Smooth muscle cell of the pulmonary artery (primary cell): ENCODE measurements around the gene FBXW2. TPM values are rescaled to one million over a fixed set of nuclear protein-coding genes. Genes with fewer than 3 reads are reported as not detected.

ENCODE experiments used
- total RNA-seq: library from RNA; depleted of rRNA; stranded (reverse); fragments of >200 nt; gene quantifications from 2 replicates; pipeline ENCODE4 v1.2.3, GENCODE V29; 2014

Gene FBXW2
- total RNA-seq, result 41.7 and 43.8 TPM in 2 replicates

GRCh38 chr9:120792898-120793765 is at the start of gene FBXW2:
TSS of gene FBXW2 (minus strand) at chr9:120793416. CDS start at chr9:120788258, 5,158 bp downstream.

GRCh38 chr9:120714088-120714845 is 78.9 kb downstream of the FBXW2 start, which contains the start of gene MEGF9:
TSS of gene MEGF9 (minus strand) at chr9:120714470. CDS start at chr9:120714358, 112 bp downstream.

Other genes starting within 250 kb of the FBXW2 start
- 45.5 and 67.0 TPM in 2 replicates for gene CDK5RAP2, start 213.2 kb downstream of the FBXW2 start, total RNA-seq
- gene MEGF9, start 78.9 kb downstream of the FBXW2 start, total RNA-seq, result 15.8 and 23.2 TPM in 2 replicates
- 27.3 and 35.1 TPM in 2 replicates for gene PSMD5, start 49.5 kb upstream of the FBXW2 start, total RNA-seq
- gene PHF19, start 83.8 kb upstream of the FBXW2 start, total RNA-seq, result 28.2 and 31.9 TPM in 2 replicates
- gene TRAF1, start 133.4 kb upstream of the FBXW2 start, total RNA-seq, result 9.3 and 13.3 TPM in 2 replicates